GM19328 (cell line): ENCODE data around the gene CNOT4.
"Not testable (repeated sequence)": the region's sequence is repeated elsewhere in the genome, so short reads cannot be mapped to it uniquely, and the experiment has no call there.

Experiments used
- ATAC-seq: cut with Tn5 transposase; IDR thresholded peaks from one replicate; pipeline ENCODE4 v1.9.1; 2021; ENCODE audit warnings: mild to moderate bottlenecking, moderate library complexity; ENCODE audit not compliant: unreplicated experiment

Gene CNOT4

GRCh38 chr7:135334830-135335543, 174.9 kb downstream of the CNOT4 start:
- no peak for ATAC-seq

- no peak for ATAC-seq
Measured at GRCh38 chr7:135333946-135334345, 176.0 kb downstream of the CNOT4 start.

DNA sequence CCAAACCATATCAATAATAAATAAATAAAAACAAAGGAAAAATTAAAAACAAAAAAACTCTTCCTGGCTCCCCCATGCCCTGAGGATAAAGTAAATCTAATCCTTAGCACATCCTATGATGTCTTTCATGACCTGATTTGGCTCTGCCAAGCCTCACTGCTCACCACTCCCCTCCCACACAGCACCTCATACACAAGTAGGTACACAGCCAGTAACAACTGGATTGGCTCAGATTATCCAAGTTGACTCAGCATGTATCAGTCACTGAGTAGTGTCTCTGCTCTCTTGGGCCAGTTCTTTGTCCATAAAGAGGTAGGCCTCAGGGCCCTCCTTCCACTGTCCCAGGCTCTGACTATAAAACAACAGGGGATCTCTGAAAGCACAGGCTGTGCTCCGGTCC, 176.7 kb downstream of the CNOT4 start:
- ATAC-seq: no peak

- ATAC-seq: no peak
Measured at GRCh38 chr7:135330088-135330487, 179.8 kb downstream of the CNOT4 start.

DNA sequence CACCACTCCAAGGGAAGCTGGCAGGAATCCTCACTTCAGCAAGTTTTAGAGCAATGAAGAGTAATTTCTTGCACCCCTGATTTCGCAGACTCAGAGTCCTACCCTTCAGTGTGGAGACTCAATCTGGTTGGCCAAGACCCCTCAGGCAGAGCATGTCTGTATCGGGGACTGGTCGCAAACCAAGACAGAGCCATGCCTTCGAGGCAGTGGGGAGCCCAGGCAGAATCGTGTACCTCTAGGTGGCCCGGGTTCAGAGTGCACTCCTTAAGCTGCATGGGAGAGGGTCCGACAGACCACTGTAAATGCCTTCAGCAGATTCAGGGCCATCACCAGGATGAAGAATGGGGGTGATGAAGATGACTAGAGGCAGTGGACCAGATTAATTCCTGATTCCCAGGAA, 181.4 kb downstream of the CNOT4 start:
- no peak for ATAC-seq

GRCh38 chr7:135328053-135328452, 181.8 kb downstream of the CNOT4 start:
- no peak for ATAC-seq

- no peak for ATAC-seq
Measured at GRCh38 chr7:135327458-135327857, 182.4 kb downstream of the CNOT4 start.

- no peak for ATAC-seq
Measured at GRCh38 chr7:135326636-135327280, 183.1 kb downstream of the CNOT4 start.

DNA sequence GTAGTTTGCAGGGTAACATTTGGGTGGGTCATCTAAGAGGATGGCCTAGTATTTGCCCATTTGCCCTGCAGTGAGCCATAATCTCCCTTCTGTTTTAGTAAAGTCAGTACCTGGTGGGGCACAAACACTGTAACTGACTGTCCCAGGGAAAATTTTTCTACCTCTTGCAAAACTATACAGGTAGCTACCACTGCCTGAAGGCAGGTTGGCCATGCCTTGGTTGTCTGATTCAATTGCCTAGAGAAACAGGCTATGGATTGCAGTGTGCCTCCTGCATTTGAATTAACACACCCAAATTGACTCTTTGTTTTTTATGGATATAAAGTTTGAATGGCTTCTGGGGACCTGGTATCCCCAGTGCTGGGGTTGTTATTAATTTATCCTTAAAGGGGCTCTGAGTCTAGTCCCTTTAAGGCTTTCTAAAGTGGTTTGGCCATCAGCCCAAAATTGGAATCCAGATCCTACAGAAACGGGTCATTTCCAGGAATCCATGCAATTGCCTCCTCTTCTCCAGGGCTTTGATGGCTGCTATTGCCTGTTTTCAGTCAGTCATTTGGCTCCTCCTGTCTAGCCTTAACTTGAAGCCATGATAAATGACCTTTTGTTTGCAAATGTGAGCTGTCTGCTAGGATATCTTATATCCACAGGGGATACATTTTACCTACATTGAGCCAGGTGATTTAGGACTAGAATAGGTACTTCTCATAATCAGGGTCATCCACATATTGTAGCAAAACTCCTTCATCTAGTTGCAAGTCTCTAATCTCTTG, 187.1 kb downstream of the CNOT4 start:
- ATAC-seq: no peak

- ATAC-seq: no peak
Measured at GRCh38 chr7:135321556-135321955, 188.3 kb downstream of the CNOT4 start.

DNA sequence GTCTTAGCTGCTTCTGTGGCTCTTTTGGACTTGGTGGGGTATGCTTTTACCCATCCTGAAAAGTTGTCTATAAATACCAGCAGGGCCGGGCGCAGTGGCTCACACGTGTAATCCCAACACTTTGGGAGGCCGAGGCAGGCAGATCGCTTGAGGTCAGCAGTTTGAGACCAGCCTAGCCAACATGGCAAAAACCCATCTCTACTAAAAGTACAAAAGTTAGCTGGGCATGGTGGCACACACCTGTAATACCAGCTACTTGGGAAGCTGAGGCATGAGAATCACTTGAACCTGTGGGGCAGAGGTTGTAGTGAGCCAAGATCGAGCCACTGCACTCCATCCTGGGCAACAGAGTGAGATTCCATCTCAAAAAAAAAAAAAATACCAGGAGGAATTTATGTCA, 188.9 kb downstream of the CNOT4 start:
- ATAC-seq: not testable (repeated sequence)

GRCh38 chr7:135320268-135320667, 189.6 kb downstream of the CNOT4 start:
- ATAC-seq: no peak

DNA sequence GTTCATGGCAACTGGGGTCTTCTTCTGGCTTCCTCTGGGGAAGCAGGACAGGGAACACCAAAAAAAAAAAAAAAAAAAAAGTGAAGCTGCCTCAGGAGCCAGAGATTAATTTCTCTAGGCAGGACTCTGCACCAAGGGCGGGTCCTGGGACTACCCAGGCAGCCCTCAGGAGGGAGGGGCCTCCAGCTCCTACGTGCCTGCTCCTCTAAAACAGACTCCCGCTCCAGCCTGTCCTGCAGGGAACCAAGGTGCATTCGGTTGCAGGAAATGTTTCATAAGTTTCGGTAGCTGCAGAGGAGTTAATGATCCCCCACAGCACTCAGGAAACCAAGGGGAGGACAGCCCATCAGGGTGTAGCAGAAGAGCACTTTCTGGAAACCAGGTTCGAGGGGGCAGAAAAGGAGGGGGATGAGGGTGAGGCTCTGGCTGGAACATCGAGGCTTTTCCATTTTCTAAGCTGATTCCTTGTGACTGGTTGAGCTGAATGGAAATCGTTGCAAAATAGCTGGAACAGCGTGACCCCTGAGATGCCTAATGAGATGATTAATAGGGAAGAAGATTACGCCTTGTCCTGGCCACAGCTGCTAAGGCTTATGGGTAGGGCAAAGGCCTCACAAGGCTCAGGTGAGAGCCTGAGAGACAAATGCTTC, 192.1 kb downstream of the CNOT4 start:
- no peak for ATAC-seq

DNA sequence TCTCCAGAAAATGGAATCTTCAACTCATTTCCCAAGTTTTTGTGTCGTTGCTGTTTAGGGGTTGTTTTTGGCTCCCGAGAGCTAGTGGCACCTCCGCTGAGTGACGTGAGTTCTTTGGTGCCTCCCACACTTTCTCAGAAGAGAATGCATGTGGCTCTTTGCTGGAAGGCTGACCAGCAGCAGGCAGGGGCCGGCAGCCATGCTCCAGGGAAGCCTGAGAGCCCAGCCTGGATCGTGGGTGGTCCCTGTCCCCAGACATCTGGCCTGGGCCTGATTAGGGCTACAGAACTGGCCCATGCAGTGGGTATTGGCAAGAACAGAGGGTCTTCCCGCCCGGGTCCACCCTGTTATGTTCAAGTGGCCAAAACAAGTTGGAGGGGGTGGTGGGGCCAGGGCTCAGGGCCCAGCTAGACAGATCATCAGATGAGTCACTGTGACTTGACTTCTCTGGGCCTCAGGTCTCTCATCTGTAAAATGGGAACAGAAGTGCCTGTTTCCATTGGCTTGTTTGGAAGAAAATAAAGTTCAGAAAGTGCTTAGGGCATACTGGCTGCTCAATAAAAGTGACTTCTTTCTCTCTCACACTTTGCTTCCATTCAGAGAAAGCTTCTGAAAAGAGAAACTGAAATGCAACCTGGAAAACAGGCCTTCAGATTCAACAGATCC, 193.1 kb downstream of the CNOT4 start:
- no peak for ATAC-seq

DNA sequence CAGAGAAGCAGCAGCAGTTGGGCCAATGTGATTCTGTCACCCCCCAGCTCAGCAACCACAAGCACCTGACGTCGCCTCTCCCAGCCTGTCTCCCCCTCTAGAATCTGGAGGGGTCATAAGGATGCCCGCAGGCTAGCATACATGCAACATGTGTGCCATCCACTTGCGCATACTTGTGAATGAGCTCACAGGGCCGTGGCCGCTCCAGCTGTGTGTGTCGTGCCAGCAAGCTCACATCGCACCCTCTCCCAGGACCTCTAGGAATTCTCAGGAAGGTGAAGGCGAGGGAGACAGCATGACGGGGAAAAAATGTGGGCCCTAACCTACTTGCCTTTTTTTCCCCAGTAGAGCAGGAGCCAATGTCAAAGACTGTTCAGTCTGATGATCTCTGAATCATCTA, 195.9 kb downstream of the CNOT4 start:
- ATAC-seq: no peak
